Muscle of leg (tissue), 11 donors: Measurements from ENCODE around the gene NKD1. TPM values are rescaled to one million over a fixed set of nuclear protein-coding genes. Genes with fewer than 3 reads are reported as not detected.
"Not testable (repeated sequence)": the region's sequence is repeated elsewhere in the genome, so short reads cannot be mapped to it uniquely, and the experiment has no call there.

ENCODE experiments used
- DNase-seq: peaks from one replicate; pipeline ENCODE4 v3.0.0; 2013
- H3K27ac ChIP-seq: one replicate; pipeline ENCODE4 v1.5.1; 2013; ENCODE audit warnings: mild to moderate bottlenecking, low read length, control low read depth
- H3K27me3 ChIP-seq: one replicate; pipeline ENCODE4 v1.6.1; 2013; ENCODE audit warnings: low read length; ENCODE audit not compliant: control insufficient read depth, insufficient read depth
- H3K36me3 ChIP-seq: one replicate; pipeline ENCODE4 v1.6.1; 2013; ENCODE audit warnings: low read length; ENCODE audit not compliant: control insufficient read depth, insufficient read depth
- H3K4me1 ChIP-seq: one replicate; pipeline ENCODE4 v1.6.1; 2013; ENCODE audit warnings: low read length; ENCODE audit not compliant: control insufficient read depth, insufficient read depth
- H3K4me3 ChIP-seq: one replicate; pipeline ENCODE4 v1.5.1; 2013; ENCODE audit warnings: low read length, control low read depth
- H3K9me3 ChIP-seq: replicated peaks from 2 replicates; pipeline ENCODE4 v1.6.1; 2013; ENCODE audit warnings: low read depth, low read length; ENCODE audit not compliant: control insufficient read depth
- WGBS: methylation state at CpG from one replicate; pipeline ENCODE4 v1.1.5; 2013; ENCODE audit warnings: missing lambda C conversion rate; ENCODE audit not compliant: insufficient coverage; 5-methylcytosine and 5-hydroxymethylcytosine counted together
- polyA plus RNA-seq, 8 donors: library from polyadenylated mRNA; unstranded; fragments of 120-200 nt; gene quantifications; one replicate each; pipeline versions ENCODE4 v1.2.1 to v1.2.3, GENCODE V29; 2013; ENCODE audit warnings: inconsistent platforms in 1 of 8, low replicate concordance in 1 of 8; ENCODE audit not compliant: insufficient read length in 8 of 8, insufficient read depth in 1 of 8
- total RNA-seq: library from RNA; stranded (reverse); fragments of 120-200 nt; gene quantifications from one replicate; pipeline ENCODE4 v1.2.4, GENCODE V29; 2013

Gene NKD1
- total and polyA plus RNA-seq, 9 donors, result 2.8 to 7.7 (median 4.5) TPM

DNA sequence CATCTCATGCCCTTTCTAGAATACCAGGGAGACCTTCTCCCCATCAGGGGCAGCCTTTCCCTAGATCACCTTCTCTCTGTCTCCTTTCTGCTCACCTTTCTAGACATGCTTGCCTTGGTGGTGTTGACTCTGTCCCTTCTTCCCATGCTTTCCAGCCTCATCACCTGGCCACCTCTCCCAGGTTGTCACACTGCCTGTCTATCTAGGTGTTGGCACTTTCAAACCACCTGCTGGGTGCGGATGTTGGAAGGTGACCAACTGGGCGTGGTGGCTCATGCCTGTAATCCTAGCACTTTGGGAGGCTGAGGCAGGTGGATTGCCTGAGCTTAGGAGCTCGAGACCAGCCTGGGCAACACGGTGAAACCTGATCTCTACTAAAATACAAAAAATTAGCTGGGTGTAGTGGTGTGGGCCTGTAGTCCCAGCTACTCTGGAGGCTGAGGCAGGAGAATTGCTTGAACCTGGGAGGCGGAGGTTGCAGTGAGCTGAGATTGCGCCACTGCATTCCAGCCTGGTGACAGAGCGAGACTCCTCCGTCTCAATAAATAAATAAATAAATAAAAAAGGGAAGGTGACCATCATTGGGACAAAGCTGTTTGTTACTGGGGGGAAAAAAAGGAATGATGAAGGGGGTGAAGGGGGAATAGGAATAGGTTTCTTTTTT, 44.2 kb upstream of the NKD1 start:
- not testable (repeated sequence) for H3K27ac ChIP-seq, H3K36me3 ChIP-seq, H3K4me3 ChIP-seq, H3K4me1 ChIP-seq, DNase-seq, H3K27me3 ChIP-seq, H3K9me3 ChIP-seq
- no CpG with 5 or more reads among the region's 8 CpGs for WGBS

DNA sequence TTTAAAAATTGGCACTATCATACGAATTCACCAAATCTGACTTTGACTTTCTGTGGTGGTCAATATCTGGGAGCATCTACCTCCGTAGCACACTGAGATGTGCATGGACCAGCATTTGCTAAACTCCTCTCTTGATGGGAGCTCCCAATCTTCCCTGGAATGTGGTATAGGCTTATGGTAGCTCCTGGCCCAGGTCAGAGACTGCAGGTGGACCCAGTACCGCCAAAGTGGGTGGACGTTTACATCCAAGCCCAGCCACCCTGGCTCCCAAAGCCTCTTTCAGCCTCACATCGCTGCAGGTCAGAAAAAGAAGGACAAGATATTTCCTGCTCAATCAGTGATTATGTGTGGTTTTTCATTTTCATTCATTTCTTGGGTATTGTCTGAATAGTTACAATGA, 43.1 kb upstream of the NKD1 start:
- no CpG with 5 or more reads among the region's 5 CpGs for WGBS
- no peak for DNase-seq
- Histone ChIP-seq H3K9me3 (peaks cover 3% of the 10 kb centered on the region), H3K27ac (no peak overlapping the region), H3K27me3 (peaks cover 6% of the 10 kb centered on the region), H3K36me3 (no peaks in the 10 kb centered on the region), H3K4me1 (no peaks in the 10 kb centered on the region), H3K4me3 (no peak overlapping the region)

DNA sequence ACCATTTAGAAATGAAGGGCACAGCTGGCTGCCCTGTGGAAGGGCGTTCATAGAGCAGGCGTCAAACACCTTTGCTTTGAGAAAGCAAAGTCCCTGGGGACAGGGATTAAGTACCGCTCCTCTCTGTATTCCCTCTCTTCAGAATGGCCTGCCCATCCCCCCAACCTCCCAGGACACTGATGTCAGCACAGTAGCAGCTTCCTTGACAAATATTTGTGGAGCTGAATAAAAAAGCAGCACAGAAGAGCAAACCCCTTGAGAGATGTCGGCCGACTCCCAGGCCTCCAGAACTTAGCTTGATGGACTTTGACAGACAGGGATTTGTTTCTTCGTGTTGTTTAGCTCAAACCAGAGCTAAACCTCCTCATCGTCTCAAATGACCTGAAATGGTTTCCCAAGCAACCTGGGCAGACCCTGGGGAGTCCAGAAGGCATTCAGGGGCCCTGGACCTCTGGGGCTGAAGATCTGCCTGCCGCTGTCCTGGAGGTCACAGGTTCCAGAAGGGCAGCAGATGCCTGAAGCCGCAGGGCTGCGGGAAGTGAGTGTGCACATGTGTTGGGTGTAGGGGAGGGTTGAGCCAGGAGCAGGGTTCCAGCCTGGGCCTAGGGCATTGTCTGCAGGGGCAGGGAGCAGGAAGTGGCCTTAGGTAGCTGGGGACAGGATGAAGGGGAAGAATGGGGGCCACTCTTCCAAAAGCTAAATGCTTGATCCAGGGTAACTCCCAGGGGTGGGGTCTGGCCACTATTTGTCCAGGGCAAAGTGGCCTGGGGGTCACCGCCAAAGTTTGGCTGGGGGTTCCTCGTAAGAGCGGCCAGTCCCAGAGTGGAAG, 42.3 kb upstream of the NKD1 start:
- H3K9me3 ChIP-seq, result peaks cover 3% of the 10 kb centered on the region
- no peak overlapping the region for H3K4me3 ChIP-seq
- 31% methylated on average over 10 of the region's 13 CpGs for WGBS
- H3K36me3 ChIP-seq, result no peaks in the 10 kb centered on the region
- no peaks in the 10 kb centered on the region for H3K4me1 ChIP-seq
- no peak for DNase-seq
- H3K27ac ChIP-seq, result no peak overlapping the region
- H3K27me3 ChIP-seq, result peaks cover 8% of the 10 kb centered on the region

DNA sequence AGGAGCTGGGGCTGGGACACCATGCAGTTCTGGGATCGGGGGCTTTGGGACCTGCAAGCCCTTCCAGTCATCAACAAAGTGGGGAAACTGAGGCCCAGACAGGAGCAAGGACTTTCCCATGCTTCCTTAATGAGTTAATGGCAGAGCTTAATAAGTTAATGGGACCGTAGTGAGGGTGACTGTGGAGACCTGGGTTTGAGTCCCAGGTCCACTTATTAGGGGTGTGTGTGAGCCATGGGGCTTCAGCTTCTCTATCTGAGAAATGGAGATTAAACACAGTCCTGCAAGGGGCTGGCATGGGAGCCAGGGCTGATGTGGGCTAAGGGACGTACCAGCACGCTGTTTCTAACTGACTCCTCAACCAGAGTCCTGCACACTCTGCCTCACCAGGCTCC, 41.7 kb upstream of the NKD1 start:
- Histone ChIP-seq H3K27me3 (peaks cover 8% of the 10 kb centered on the region), H3K36me3 (no peaks in the 10 kb centered on the region), H3K9me3 (peaks cover 3% of the 10 kb centered on the region), H3K4me3 (no peak overlapping the region), H3K27ac (no peak overlapping the region), H3K4me1 (no peaks in the 10 kb centered on the region)
- 85% methylated on average over 4 of the region's 4 CpGs for WGBS
- DNase-seq, result no peak

- no peak for DNase-seq
- 94% methylated on average over 2 of the region's 3 CpGs for WGBS
- no peak overlapping the region for H3K27ac ChIP-seq
Observed at GRCh38 chr16:50507397-50507796, 40.8 kb upstream of the NKD1 start.

GRCh38 chr16:50509521-50510341, 38.5 kb upstream of the NKD1 start:
- H3K9me3 ChIP-seq, result peaks cover 2% of the 10 kb centered on the region
- H3K36me3 ChIP-seq, result no peaks in the 10 kb centered on the region
- no peaks in the 10 kb centered on the region for H3K4me1 ChIP-seq
- H3K4me3 ChIP-seq, result no peak overlapping the region
- H3K27me3 ChIP-seq, result peaks cover 8% of the 10 kb centered on the region
- no peak for DNase-seq
- 85% methylated on average over 6 of the region's 10 CpGs for WGBS
- H3K27ac ChIP-seq, result no peak overlapping the region

More at GRCh38 chr16:50507397-50507796, 40.8 kb upstream of the NKD1 start:
- Histone ChIP-seq H3K9me3 (no peaks in the 10 kb centered on the region), H3K36me3 (no peaks in the 10 kb centered on the region), H3K4me1 (no peaks in the 10 kb centered on the region), H3K27me3 (peaks cover 8% of the 10 kb centered on the region), H3K4me3 (no peak overlapping the region)

- Histone ChIP-seq H3K9me3 (peaks cover 11% of the 10 kb centered on the region), H3K27ac (no peak overlapping the region), H3K4me3 (no peak overlapping the region), H3K36me3 (no peaks in the 10 kb centered on the region), H3K27me3 (peaks cover 2% of the 10 kb centered on the region), H3K4me1 (no peaks in the 10 kb centered on the region)
- DNase-seq, result no peak
- no CpG with 5 or more reads among the region's 1 CpG for WGBS
Observed at GRCh38 chr16:50515218-50515617, 33.0 kb upstream of the NKD1 start.

GRCh38 chr16:50516401-50516800, 31.8 kb upstream of the NKD1 start:
- Histone ChIP-seq H3K27me3 (peaks cover 1% of the 10 kb centered on the region), H3K9me3 (peaks cover 11% of the 10 kb centered on the region), H3K4me3 (no peak overlapping the region), H3K27ac (no peak overlapping the region), H3K36me3 (no peaks in the 10 kb centered on the region), H3K4me1 (no peaks in the 10 kb centered on the region)
- no peak for DNase-seq

GRCh38 chr16:50516890-50517289, 31.3 kb upstream of the NKD1 start:
- Histone ChIP-seq H3K27me3 (peaks cover 4% of the 10 kb centered on the region), H3K4me1 (no peaks in the 10 kb centered on the region), H3K27ac (no peak overlapping the region), H3K9me3 (peaks cover 11% of the 10 kb centered on the region), H3K36me3 (no peaks in the 10 kb centered on the region), H3K4me3 (no peak overlapping the region)
- DNase-seq, result no peak
- WGBS, result no CpG with 5 or more reads among the region's 1 CpG
